Mucosa of stomach (tissue), 1 donor: ENCODE data around the gene CHD1.
"Not testable (repeated sequence)": the region's sequence is repeated elsewhere in the genome, so short reads cannot be mapped to it uniquely, and the experiment has no call there.

Experiments used
- H3K27me3 ChIP-seq: one replicate; pipeline ENCODE4 v1.7.0; 2013; ENCODE audit warnings: mild to moderate bottlenecking, low read length; ENCODE audit not compliant: control insufficient read depth, insufficient read depth
- H3K36me3 ChIP-seq: one replicate; pipeline ENCODE4 v1.7.0; 2013; ENCODE audit warnings: low read length; ENCODE audit not compliant: control insufficient read depth, insufficient read depth
- H3K4me1 ChIP-seq: one replicate; pipeline ENCODE4 v1.7.0; 2013; ENCODE audit warnings: mild to moderate bottlenecking, low read length; ENCODE audit not compliant: control insufficient read depth, insufficient read depth
- H3K4me3 ChIP-seq: one replicate; pipeline ENCODE4 v1.7.0; 2013; ENCODE audit warnings: low read length
- H3K9ac ChIP-seq: one replicate; pipeline ENCODE4 v1.7.0; 2013; ENCODE audit warnings: mild to moderate bottlenecking, low read length, moderate library complexity
- H3K9me3 ChIP-seq: one replicate; pipeline ENCODE4 v1.7.0; 2013; ENCODE audit warnings: mild to moderate bottlenecking, low read length, moderate library complexity; ENCODE audit not compliant: control insufficient read depth
- donor health status: Pancreatic carcinoma.

CHD1 gene

GRCh38 chr5:98957307-98957706 is 28.5 kb upstream of the CHD1 start:
- no peaks in the 10 kb centered on the region for H3K36me3 ChIP-seq
- H3K9me3 ChIP-seq = no peaks in the 10 kb centered on the region
- H3K4me1 ChIP-seq = no peaks in the 10 kb centered on the region
- H3K4me3 ChIP-seq = no peak overlapping the region
- H3K9ac ChIP-seq = no peak overlapping the region
- no peaks in the 10 kb centered on the region for H3K27me3 ChIP-seq

- not testable (repeated sequence) for H3K36me3 ChIP-seq
Measured at GRCh38 chr5:98955888-98956287, 27.1 kb upstream of the CHD1 start.

GRCh38 chr5:98955471-98955870 is 26.7 kb upstream of the CHD1 start:
- H3K36me3 ChIP-seq, H3K9me3 ChIP-seq, H3K4me1 ChIP-seq, H3K27me3 ChIP-seq, H3K4me3 ChIP-seq, H3K9ac ChIP-seq: not testable (repeated sequence)

More at GRCh38 chr5:98955888-98956287, 27.1 kb upstream of the CHD1 start:
- H3K9me3 ChIP-seq, H3K27me3 ChIP-seq, H3K4me3 ChIP-seq, H3K4me1 ChIP-seq, H3K9ac ChIP-seq: not testable (repeated sequence)

- H3K4me3 ChIP-seq = no peak overlapping the region
- H3K27me3 ChIP-seq = no peaks in the 10 kb centered on the region
- no peak overlapping the region for H3K9ac ChIP-seq
- no peaks in the 10 kb centered on the region for H3K4me1 ChIP-seq
- no peaks in the 10 kb centered on the region for H3K36me3 ChIP-seq
- no peaks in the 10 kb centered on the region for H3K9me3 ChIP-seq
Measured at GRCh38 chr5:98954392-98955028, 25.7 kb upstream of the CHD1 start.

- H3K27me3 ChIP-seq = no peaks in the 10 kb centered on the region
- no peaks in the 10 kb centered on the region for H3K9me3 ChIP-seq
- H3K36me3 ChIP-seq = no peaks in the 10 kb centered on the region
- no peak overlapping the region for H3K9ac ChIP-seq
- H3K4me1 ChIP-seq = no peaks in the 10 kb centered on the region
- H3K4me3 ChIP-seq = no peak overlapping the region
Measured at GRCh38 chr5:98942847-98943246, 14.0 kb upstream of the CHD1 start.

GRCh38 chr5:98941131-98941883 is 12.5 kb upstream of the CHD1 start:
- H3K9ac ChIP-seq = no peak overlapping the region
- no peaks in the 10 kb centered on the region for H3K4me1 ChIP-seq
- no peak overlapping the region for H3K4me3 ChIP-seq
- no peaks in the 10 kb centered on the region for H3K9me3 ChIP-seq
- H3K27me3 ChIP-seq = no peaks in the 10 kb centered on the region
- no peaks in the 10 kb centered on the region for H3K36me3 ChIP-seq

- no peak overlapping the region for H3K9ac ChIP-seq
- no peaks in the 10 kb centered on the region for H3K4me1 ChIP-seq
Measured at GRCh38 chr5:98940581-98940980, 11.8 kb upstream of the CHD1 start.

GRCh38 chr5:98938464-98938863 is 9.7 kb upstream of the CHD1 start:
- H3K36me3 ChIP-seq = no peaks in the 10 kb centered on the region
- no peaks in the 10 kb centered on the region for H3K4me1 ChIP-seq
- no peak overlapping the region for H3K9ac ChIP-seq
- no peaks in the 10 kb centered on the region for H3K27me3 ChIP-seq
- H3K9me3 ChIP-seq = no peaks in the 10 kb centered on the region
- no peak overlapping the region for H3K4me3 ChIP-seq

More at GRCh38 chr5:98940581-98940980, 11.8 kb upstream of the CHD1 start:
- Histone ChIP-seq H3K9me3 (no peaks in the 10 kb centered on the region), H3K4me3 (no peak overlapping the region), H3K27me3 (no peaks in the 10 kb centered on the region), H3K36me3 (no peaks in the 10 kb centered on the region)

GRCh38 chr5:98936948-98937715 is 8.3 kb upstream of the CHD1 start:
- no peaks in the 10 kb centered on the region for H3K36me3 ChIP-seq
- no peaks in the 10 kb centered on the region for H3K9me3 ChIP-seq
- H3K27me3 ChIP-seq = no peaks in the 10 kb centered on the region
- no peak overlapping the region for H3K4me3 ChIP-seq
- H3K9ac ChIP-seq = no peak overlapping the region
- no peaks in the 10 kb centered on the region for H3K4me1 ChIP-seq

- H3K4me1 ChIP-seq = no peaks in the 10 kb centered on the region
- H3K9me3 ChIP-seq = no peaks in the 10 kb centered on the region
- H3K27me3 ChIP-seq = no peaks in the 10 kb centered on the region
- no peak overlapping the region for H3K9ac ChIP-seq
- no peak overlapping the region for H3K4me3 ChIP-seq
- H3K36me3 ChIP-seq = no peaks in the 10 kb centered on the region
Measured at GRCh38 chr5:98935206-98935605, 6.4 kb upstream of the CHD1 start.

GRCh38 chr5:98934546-98934945 is 5.7 kb upstream of the CHD1 start:
- Histone ChIP-seq H3K9ac (no peak overlapping the region), H3K4me1 (no peaks in the 10 kb centered on the region), H3K27me3 (no peaks in the 10 kb centered on the region), H3K36me3 (no peaks in the 10 kb centered on the region), H3K9me3 (no peaks in the 10 kb centered on the region), H3K4me3 (no peak overlapping the region)

- no peaks in the 10 kb centered on the region for H3K4me1 ChIP-seq
- no peaks in the 10 kb centered on the region for H3K36me3 ChIP-seq
- H3K9ac ChIP-seq = no peak overlapping the region
- no peaks in the 10 kb centered on the region for H3K27me3 ChIP-seq
- no peaks in the 10 kb centered on the region for H3K9me3 ChIP-seq
- no peak overlapping the region for H3K4me3 ChIP-seq
Measured at GRCh38 chr5:98933445-98934072, 4.8 kb upstream of the CHD1 start.
